ENCODE data around the gene PI4KB. TPM values are rescaled to one million over a fixed set of nuclear protein-coding genes. Genes with fewer than 3 reads are reported as not detected.
A peak's percentile ranks its signal among the peaks of the same experiment; 100 is the strongest.

The PI4KB gene
- total and polyA plus RNA-seq, 9 of the 15 experiments (the other 6 are each of a cell fraction or from before 2014, with no cell fraction given): 3.1 to 65.4 (median 45.1) TPM

GRCh38 chr1:151281969-151282882, 45.0 kb downstream of the PI4KB start, which contains the start of gene ZNF687:
TSS of gene ZNF687 (plus strand) at chr1:151282299. CDS start at chr1:151286292, 3,993 bp downstream.
- H4K20me1 ChIP-seq (replicated peaks; ENCODE audit: control insufficient read depth, insufficient read depth, low read length): peaks cover 8% of the 10 kb centered on the region; the same call in 1 of the 2 replicates
- peak within 1 kb of the TSS; percentile 99 for H2AFZ ChIP-seq (ENCODE audit: low read depth, low read length)
- no peaks in the 10 kb centered on the region for H3K27me3 ChIP-seq (ENCODE audit: control insufficient read depth in 2 of 2, insufficient read depth in 2 of 2, low read length in 2 of 2)
- H3K27ac ChIP-seq (ENCODE audit: extremely low read depth, low read depth, low read length): peak within 1 kb of the TSS; percentile 99
- ChIA-PET CTCF (ENCODE audit: low intra/inter-chr PET ratio) (interaction anchor here (0.6 kb wide), 1 partner anchor 1098 kb away, joined by 3 read pairs; no protein-coding TSS in a partner anchor), POLR2A (interaction anchor here (0.6 to 3.7 kb wide), 30 partner anchors 9 to 679 kb away, joined by 3 to 43 read pairs (median 4); partner anchors contain the start of genes PI4KB, PSMB4, PSMD4 and VPS72)
- H3K4me3 ChIP-seq: peak within 1 kb of the TSS; percentile 67
- H3K9me1 ChIP-seq (ENCODE audit: control insufficient read depth, insufficient read depth, low read length): peaks cover 2% of the 10 kb centered on the region
- peaks cover 28% of the 10 kb centered on the region for H3K79me2 ChIP-seq (ENCODE audit: control insufficient read depth, insufficient read depth, low read length)
- in situ Hi-C loops (cut with MboI) (no loop called here), intact Hi-C loops (cut with micrococcal nuclease) (loop anchor here (2.0 to 10.0 kb wide), 2 partner anchors 27 to 63 kb away; partner anchors contain the start of genes PSMD4 and RFX5)
- TSS peak; percentile 39 for BruUV-seq (replicated peaks)
- FAIRE-seq: peak; percentile 99
- H3K9me3 ChIP-seq (replicated peaks; ENCODE audit: control insufficient read depth, insufficient read depth, low read depth, low read length): no peaks in the 10 kb centered on the region
- H3K9ac ChIP-seq (ENCODE audit: insufficient read depth in 1 of 2, low read depth in 2 of 2, low read length in 2 of 2): peak within 1 kb of the TSS; percentile 93 to 99
- peaks cover 30% of the 10 kb centered on the region; the same call in 2 of the 3 replicates for H3K36me3 ChIP-seq (ENCODE audit: control insufficient read depth, insufficient read depth, low read length)
- peak; percentile 95 for ATAC-seq
- under 1% methylated on average over 55 of the region's 74 CpGs for WGBS (ENCODE audit: insufficient coverage, low coverage, missing lambda C conversion rate)
- H3K4me2 ChIP-seq (ENCODE audit: insufficient read depth, low read length): peak within 1 kb of the TSS; percentile 100
- H3K4me1 ChIP-seq (replicated peaks in 1 of 2; ENCODE audit: control insufficient read depth in 2 of 2, insufficient read depth in 2 of 2, low read length in 2 of 2): peaks cover 24 to 33% of the 10 kb centered on the region in 2 experiments
- DNase-seq (ENCODE audit: extremely low read depth in 1 of 4, low spot score in 3 of 4): peak; percentile 97 to 100 (median 98)
- no peak for TF ChIP-seq ZFPM2 (CRISPR knock-in tag; IDR thresholded peaks at IDR 0.05)
- no peak for TF ChIP-seq ZNF780A (CRISPR knock-in tag; IDR thresholded peaks at IDR 0.05)
- no peak for TF ChIP-seq MEIS2 (IDR thresholded peaks at IDR 0.05; ENCODE audit: partially characterized antibody)
- TF ChIP-seq ZBTB2 (IDR thresholded peaks at IDR 0.05): no peak
- TF ChIP-seq, protein P1, sequence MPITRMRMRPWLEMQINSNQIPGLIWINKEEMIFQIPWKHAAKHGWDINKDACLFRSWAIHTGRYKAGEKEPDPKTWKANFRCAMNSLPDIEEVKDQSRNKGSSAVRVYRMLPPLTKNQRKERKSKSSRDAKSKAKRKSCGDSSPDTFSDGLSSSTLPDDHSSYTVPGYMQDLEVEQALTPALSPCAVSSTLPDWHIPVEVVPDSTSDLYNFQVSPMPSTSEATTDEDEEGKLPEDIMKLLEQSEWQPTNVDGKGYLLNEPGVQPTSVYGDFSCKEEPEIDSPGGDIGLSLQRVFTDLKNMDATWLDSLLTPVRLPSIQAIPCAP (CRISPR knock-in tag; IDR thresholded peaks at IDR 0.05; ENCODE audit: borderline replicate concordance): no peak
- TF ChIP-seq ZNF592 (IDR thresholded peaks at IDR 0.05): 0 out of 2 replicates have a peak, but pooled peaks have one; percentile 43
- TF ChIP-seq SNRNP70 (optimal IDR thresholded peaks at IDR 0.05; ENCODE audit: low read depth, low read length): no peak
- TF ChIP-seq ETV5 (CRISPR knock-in tag; IDR thresholded peaks at IDR 0.05; ENCODE audit: low read depth): peak; percentile 41; the same call in 1 of the 2 replicates
- TF ChIP-seq, protein P2, sequence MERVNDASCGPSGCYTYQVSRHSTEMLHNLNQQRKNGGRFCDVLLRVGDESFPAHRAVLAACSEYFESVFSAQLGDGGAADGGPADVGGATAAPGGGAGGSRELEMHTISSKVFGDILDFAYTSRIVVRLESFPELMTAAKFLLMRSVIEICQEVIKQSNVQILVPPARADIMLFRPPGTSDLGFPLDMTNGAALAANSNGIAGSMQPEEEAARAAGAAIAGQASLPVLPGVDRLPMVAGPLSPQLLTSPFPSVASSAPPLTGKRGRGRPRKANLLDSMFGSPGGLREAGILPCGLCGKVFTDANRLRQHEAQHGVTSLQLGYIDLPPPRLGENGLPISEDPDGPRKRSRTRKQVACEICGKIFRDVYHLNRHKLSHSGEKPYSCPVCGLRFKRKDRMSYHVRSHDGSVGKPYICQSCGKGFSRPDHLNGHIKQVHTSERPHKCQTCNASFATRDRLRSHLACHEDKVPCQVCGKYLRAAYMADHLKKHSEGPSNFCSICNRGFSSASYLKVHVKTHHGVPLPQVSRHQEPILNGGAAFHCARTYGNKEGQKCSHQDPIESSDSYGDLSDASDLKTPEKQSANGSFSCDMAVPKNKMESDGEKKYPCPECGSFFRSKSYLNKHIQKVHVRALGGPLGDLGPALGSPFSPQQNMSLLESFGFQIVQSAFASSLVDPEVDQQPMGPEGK (CRISPR knock-in tag; IDR thresholded peaks at IDR 0.05; ENCODE audit: borderline replicate concordance): no peak
- no peak for TF ChIP-seq SNIP1 (IDR thresholded peaks at IDR 0.05; ENCODE audit: low read depth)
- no peak for TF ChIP-seq POLR3A (IDR thresholded peaks at IDR 0.05; ENCODE audit: borderline replicate concordance, extremely low read depth, insufficient read depth, insufficient read length)
